ENCODE data around the gene ENTPD2. TPM values are rescaled to one million over a fixed set of nuclear protein-coding genes. Genes with fewer than 3 reads are reported as not detected.

The ENTPD2 gene
- total RNA-seq, 5 donors from 2014 or later (not counting 1 experiment from before 2014, with no cell fraction given): 0.32 TPM; not detected in 4

DNA sequence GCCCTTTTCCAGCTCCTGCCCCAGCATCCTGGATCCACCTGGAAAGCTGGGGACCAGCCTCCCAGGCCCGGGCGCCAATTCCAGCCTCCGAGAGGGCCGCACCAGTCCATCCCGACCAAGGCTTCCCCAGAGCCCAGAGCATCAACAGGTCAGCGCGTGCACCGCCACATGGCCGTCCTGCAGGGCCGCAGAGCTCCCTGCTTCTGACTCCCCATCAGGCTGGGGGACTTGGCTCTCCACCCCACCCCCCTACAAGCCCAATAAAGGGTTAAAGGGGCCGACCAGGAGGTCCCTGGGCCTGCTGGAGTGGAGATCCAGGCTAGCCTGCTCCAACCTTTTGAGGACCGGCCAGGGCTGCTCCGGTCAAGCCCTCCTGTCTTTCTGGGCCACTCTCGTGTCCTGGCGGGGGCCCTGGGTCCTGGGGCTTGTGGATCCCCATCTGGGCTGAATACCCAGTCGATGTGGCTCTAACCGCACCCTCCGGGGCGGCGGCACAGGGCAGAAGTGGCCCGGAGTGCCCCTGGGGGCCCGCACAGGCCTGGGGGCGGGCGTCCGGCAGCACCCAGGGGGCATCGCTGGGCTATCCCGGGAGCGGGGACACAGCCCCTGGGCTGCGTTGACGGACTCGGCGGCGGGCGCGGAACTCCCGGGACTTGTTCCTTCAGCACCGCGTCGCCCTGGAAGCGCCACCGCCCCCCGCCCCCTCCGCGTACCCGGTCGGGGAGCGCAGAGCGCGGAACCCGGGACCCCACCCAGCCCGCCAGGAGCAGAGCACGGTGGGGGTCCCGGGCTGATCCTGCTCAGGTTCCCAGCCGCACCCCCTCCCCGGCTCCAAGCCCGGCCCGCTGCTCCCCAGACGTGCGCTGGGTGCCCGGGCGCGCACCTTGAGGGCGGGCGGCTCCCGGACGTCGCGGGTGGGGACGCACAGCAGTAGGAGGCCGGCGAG lies 590 bp downstream of the ENTPD2 start:
- Histone ChIP-seq H3K4me1 (ENCODE audit: control insufficient read depth in 1 of 2, extremely low read depth in 1 of 2, insufficient read depth in 2 of 2, low read length in 2 of 2) (peaks cover 2 to 31% of the 10 kb centered on the region in 2 experiments), H3K9me3 (no peaks in the 10 kb centered on the region), H3K27me3 (replicated peaks in 1 of 2; ENCODE audit: control insufficient read depth in 2 of 2, extremely low read depth in 1 of 2, insufficient read depth in 2 of 2, low read length in 1 of 2) (peaks cover 3 to 62% of the 10 kb centered on the region in 2 experiments), H3K27ac (ENCODE audit: low read length) (no peak overlapping the region), H3K4me3 (ENCODE audit: control insufficient read depth in 1 of 2, extremely low read depth in 1 of 2, low read length in 1 of 2) (no peak overlapping the region), H3K36me3 (ENCODE audit: control insufficient read depth in 2 of 2, extremely low read depth in 1 of 2, insufficient read depth in 1 of 2, low read length in 1 of 2) (no peaks in the 10 kb centered on the region)
- H3K27me3 Mint-ChIP-seq: peaks cover 6 to 31% of the 10 kb centered on the region in 2 donors
- no peaks in the 10 kb centered on the region for H3K36me3 Mint-ChIP-seq
- 15% methylated on average over 70 of the region's 71 CpGs for WGBS (ENCODE audit: insufficient coverage)
- no peaks in the 10 kb centered on the region for H3K9me3 Mint-ChIP-seq
- peaks cover 0 to 4% (median 0%) of the 10 kb centered on the region in 3 donors for H3K4me1 Mint-ChIP-seq
- H3K27ac Mint-ChIP-seq: no peak overlapping the region
- ChIA-PET POLR2A (no interaction called here), CTCF (no interaction called here)
- ATAC-seq (replicated peaks in 1 of 4) (peak in 3 of 4 experiments; percentile 22 to 41 (median 28)), DNase-seq (no peak)
- H3K4me3 Mint-ChIP-seq: peak overlapping the region in 1 of 3 donors; percentile 46

DNA sequence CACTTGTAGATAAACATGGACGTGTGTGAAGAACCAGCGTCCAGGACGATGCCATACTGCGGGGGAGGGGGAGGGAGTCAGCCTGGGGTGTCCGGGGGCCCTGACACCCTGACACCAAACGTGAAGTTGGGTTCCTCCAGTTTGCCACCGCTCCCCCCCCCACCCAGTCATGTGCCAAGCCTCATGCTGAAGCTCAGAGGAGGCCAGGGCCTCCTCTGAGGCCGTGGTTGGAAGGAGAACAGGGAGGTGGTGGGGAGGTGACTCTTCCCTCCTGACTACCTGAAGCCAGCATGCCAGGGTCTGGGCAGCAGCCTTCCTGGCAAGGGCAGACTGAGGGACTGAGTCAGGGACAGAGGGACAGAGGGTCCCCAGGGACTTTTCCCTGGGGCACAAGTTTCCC lies 1.6 kb downstream of the ENTPD2 start:
- no CpG with 5 or more reads among the region's 8 CpGs for WGBS (ENCODE audit: insufficient coverage)
- Mint-ChIP-seq H3K9me3 (no peaks in the 10 kb centered on the region), H3K27ac (no peak overlapping the region), H3K4me3 (peak overlapping the region in 1 of 3 donors; percentile 46), H3K4me1 (peaks cover 0 to 4% (median 0%) of the 10 kb centered on the region in 3 donors), H3K36me3 (no peaks in the 10 kb centered on the region), H3K27me3 (peaks cover 6 to 40% of the 10 kb centered on the region in 2 donors)
- Histone ChIP-seq H3K36me3 (ENCODE audit: control insufficient read depth in 2 of 2, extremely low read depth in 1 of 2, insufficient read depth in 1 of 2, low read length in 1 of 2) (no peaks in the 10 kb centered on the region), H3K27ac (ENCODE audit: low read length) (no peak overlapping the region), H3K27me3 (replicated peaks in 1 of 2; ENCODE audit: control insufficient read depth in 2 of 2, extremely low read depth in 1 of 2, insufficient read depth in 2 of 2, low read length in 1 of 2) (peaks cover 3 to 71% of the 10 kb centered on the region in 2 experiments), H3K4me3 (ENCODE audit: control insufficient read depth in 1 of 2, extremely low read depth in 1 of 2, low read length in 1 of 2) (no peak overlapping the region), H3K9me3 (no peaks in the 10 kb centered on the region), H3K4me1 (ENCODE audit: control insufficient read depth in 1 of 2, extremely low read depth in 1 of 2, insufficient read depth in 2 of 2, low read length in 2 of 2) (peaks cover 2 to 31% of the 10 kb centered on the region in 2 experiments)
- CTCF ChIA-PET: no interaction called here
- POLR2A ChIA-PET: no interaction called here
- ATAC-seq (replicated peaks in 1 of 4) (no peak), DNase-seq (no peak)

DNA sequence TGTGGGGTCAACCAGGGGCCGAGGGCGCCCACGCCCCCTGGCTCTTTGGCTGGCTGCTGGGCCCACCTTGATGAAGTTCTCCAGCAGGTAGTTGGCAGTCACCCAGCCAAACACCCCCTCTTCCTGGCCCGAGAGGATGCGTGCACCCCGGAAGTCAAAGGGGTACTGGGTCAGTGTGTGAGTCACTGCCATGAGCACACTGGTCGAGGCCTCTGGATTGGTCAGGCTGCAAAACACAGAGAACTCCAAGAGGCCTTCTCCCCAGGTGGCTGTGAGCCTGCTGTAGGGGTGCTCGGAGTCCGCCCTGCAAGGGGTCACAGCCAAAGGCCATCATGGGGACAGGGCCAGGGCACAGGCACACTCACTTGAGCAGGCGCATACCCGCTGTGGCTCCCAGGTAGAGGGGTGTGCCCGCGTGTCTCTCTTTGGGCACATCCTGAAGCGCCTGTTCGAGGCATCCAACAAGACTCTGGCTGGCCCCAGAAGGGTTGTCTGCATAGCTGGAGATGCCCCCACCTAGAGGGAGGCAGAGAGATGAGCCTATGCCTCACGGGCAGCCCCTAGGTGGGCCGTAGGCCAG lies 2.6 kb downstream of the ENTPD2 start:
- DNase-seq: no peak
- Histone ChIP-seq H3K4me3 (ENCODE audit: control insufficient read depth in 1 of 2, extremely low read depth in 1 of 2, low read length in 1 of 2) (no peak overlapping the region), H3K9me3 (no peaks in the 10 kb centered on the region), H3K4me1 (ENCODE audit: control insufficient read depth in 1 of 2, extremely low read depth in 1 of 2, insufficient read depth in 2 of 2, low read length in 2 of 2) (peaks cover 2 to 39% of the 10 kb centered on the region in 2 experiments), H3K27me3 (replicated peaks in 1 of 2; ENCODE audit: control insufficient read depth in 2 of 2, extremely low read depth in 1 of 2, insufficient read depth in 2 of 2, low read length in 1 of 2) (peaks cover 3 to 82% of the 10 kb centered on the region in 2 experiments), H3K36me3 (ENCODE audit: control insufficient read depth in 2 of 2, extremely low read depth in 1 of 2, insufficient read depth in 1 of 2, low read length in 1 of 2) (no peaks in the 10 kb centered on the region), H3K27ac (ENCODE audit: low read length) (no peak overlapping the region)
- POLR2A ChIA-PET: no interaction called here
- 97% methylated on average over 10 of the region's 17 CpGs for WGBS (ENCODE audit: insufficient coverage)
- Mint-ChIP-seq H3K27ac (no peak overlapping the region), H3K9me3 (no peaks in the 10 kb centered on the region), H3K4me3 (no peak overlapping the region), H3K27me3 (peaks cover 6 to 49% of the 10 kb centered on the region in 2 donors), H3K4me1 (peaks cover 0 to 7% (median 4%) of the 10 kb centered on the region in 3 donors), H3K36me3 (no peaks in the 10 kb centered on the region)
- CTCF ChIA-PET: no interaction called here
- no peak for ATAC-seq (replicated peaks in 1 of 4)

DNA sequence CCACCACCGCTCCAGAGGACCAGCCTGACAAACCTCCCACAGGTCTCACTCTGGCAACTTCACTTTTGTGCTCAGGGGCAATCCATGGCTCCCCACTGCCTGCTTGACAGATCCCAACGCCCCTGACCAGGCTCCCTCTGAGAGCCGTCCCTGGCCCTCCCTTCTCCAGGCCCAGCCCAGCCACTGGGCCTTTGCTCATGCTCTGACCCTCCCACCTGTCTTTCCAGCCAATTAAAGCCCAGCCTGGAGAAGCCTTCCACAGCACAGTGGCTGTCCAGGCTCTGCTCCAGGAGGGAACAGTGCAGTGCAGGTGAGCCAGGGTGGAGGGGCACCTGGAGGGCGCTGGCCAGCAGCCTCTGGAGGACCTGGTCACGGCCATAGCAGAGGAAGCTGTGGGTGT lies 3.3 kb downstream of the ENTPD2 start:
- Mint-ChIP-seq H3K4me1 (peaks cover 0 to 7% (median 4%) of the 10 kb centered on the region in 3 donors), H3K36me3 (no peaks in the 10 kb centered on the region), H3K27ac (no peak overlapping the region), H3K9me3 (no peaks in the 10 kb centered on the region), H3K4me3 (no peak overlapping the region), H3K27me3 (peaks cover 6 to 50% of the 10 kb centered on the region in 2 donors)
- no peak overlapping the region for H3K27ac ChIP-seq (ENCODE audit: low read length)
- H3K4me3 ChIP-seq (ENCODE audit: control insufficient read depth in 1 of 2, extremely low read depth in 1 of 2, low read length in 1 of 2): no peak overlapping the region
- ChIA-PET CTCF (no interaction called here), POLR2A (no interaction called here)
- no peaks in the 10 kb centered on the region for H3K36me3 ChIP-seq (ENCODE audit: control insufficient read depth in 2 of 2, extremely low read depth in 1 of 2, insufficient read depth in 1 of 2, low read length in 1 of 2)
- peaks cover 2 to 43% of the 10 kb centered on the region in 2 experiments for H3K4me1 ChIP-seq (ENCODE audit: control insufficient read depth in 1 of 2, extremely low read depth in 1 of 2, insufficient read depth in 2 of 2, low read length in 2 of 2)
- ATAC-seq (replicated peaks in 1 of 4) (no peak), DNase-seq (no peak)
- peaks cover 3 to 85% of the 10 kb centered on the region in 2 experiments for H3K27me3 ChIP-seq (replicated peaks in 1 of 2; ENCODE audit: control insufficient read depth in 2 of 2, extremely low read depth in 1 of 2, insufficient read depth in 2 of 2, low read length in 1 of 2)
- WGBS (ENCODE audit: insufficient coverage): 67% methylated on average over 5 of the region's 5 CpGs
- no peaks in the 10 kb centered on the region for H3K9me3 ChIP-seq

DNA sequence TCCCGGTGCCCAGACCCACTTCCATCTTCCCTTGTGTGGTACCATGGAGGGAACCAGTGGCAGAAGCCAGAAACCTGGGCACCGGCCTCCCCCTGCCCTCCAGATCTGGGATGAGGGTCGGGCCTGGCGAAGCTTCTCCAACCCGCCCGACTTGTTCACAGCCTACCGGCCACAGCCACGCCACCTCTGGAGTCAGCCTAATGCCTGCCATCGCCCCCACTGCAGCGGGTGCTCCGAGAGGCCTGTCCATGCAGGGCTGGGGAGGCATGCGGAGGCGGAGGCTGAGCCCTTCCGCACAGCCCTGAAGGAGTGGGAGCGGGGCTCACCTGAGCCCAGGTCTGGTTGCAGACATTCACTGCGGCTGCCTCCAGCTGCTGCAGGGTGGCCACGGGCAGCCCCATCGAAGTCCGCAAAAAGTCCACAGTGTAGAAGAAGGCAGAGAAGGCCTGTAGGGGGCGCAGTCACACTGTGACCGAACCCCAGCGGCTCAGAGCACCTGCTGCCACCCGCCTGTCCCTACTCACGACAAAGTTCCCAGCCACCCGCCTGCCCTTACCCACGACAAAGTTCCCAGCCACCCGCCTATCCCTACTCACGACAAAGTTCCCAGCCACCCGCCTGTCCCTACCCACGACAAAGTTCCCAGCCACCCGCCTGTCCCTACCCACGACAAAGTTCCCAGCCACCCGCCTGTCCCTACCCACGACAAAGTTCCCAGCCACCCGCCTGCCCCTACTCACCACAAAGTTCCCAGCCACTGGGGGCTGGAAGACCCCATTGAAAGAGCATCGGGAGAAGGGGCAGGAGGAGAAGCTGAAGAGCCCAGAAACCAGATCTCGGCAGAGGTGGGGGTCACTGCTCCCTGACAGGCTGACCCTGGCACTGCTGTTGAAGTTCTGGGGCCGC lies 4.1 kb downstream of the ENTPD2 start:
- no peaks in the 10 kb centered on the region for H3K36me3 ChIP-seq (ENCODE audit: control insufficient read depth in 2 of 2, extremely low read depth in 1 of 2, insufficient read depth in 1 of 2, low read length in 1 of 2)
- Mint-ChIP-seq H3K27ac (no peak overlapping the region), H3K27me3 (peaks cover 6 to 54% of the 10 kb centered on the region in 2 donors), H3K4me3 (no peak overlapping the region), H3K36me3 (no peaks in the 10 kb centered on the region), H3K9me3 (no peaks in the 10 kb centered on the region), H3K4me1 (peaks cover 4 to 12% (median 8%) of the 10 kb centered on the region in 3 donors)
- ATAC-seq (replicated peaks in 1 of 4) (peak in 1 of 4 experiments; percentile 28), DNase-seq (peak in 21 of 35 experiments; percentile 34 to 74 (median 47))
- H3K4me1 ChIP-seq (ENCODE audit: control insufficient read depth in 1 of 2, extremely low read depth in 1 of 2, insufficient read depth in 2 of 2, low read length in 2 of 2): peaks cover 2 to 51% of the 10 kb centered on the region in 2 experiments
- no peaks in the 10 kb centered on the region for H3K9me3 ChIP-seq
- no peak overlapping the region for H3K27ac ChIP-seq (ENCODE audit: low read length)
- H3K4me3 ChIP-seq (ENCODE audit: control insufficient read depth in 1 of 2, extremely low read depth in 1 of 2, low read length in 1 of 2): no peak overlapping the region
- peaks cover 2 to 91% of the 10 kb centered on the region in 2 experiments for H3K27me3 ChIP-seq (replicated peaks in 1 of 2; ENCODE audit: control insufficient read depth in 2 of 2, extremely low read depth in 1 of 2, insufficient read depth in 2 of 2, low read length in 1 of 2)
- 30% methylated on average over 33 of the region's 38 CpGs for WGBS (ENCODE audit: insufficient coverage)
- ChIA-PET POLR2A (no interaction called here), CTCF (no interaction called here)
